Measurements from ENCODE around the gene SLCO1B3. TPM values are rescaled to one million over a fixed set of nuclear protein-coding genes. Genes with fewer than 3 reads are reported as not detected.
"Not testable (repeated sequence)": the region's sequence is repeated elsewhere in the genome, so short reads cannot be mapped to it uniquely, and the experiment has no call there.

SLCO1B3 gene, protein sequence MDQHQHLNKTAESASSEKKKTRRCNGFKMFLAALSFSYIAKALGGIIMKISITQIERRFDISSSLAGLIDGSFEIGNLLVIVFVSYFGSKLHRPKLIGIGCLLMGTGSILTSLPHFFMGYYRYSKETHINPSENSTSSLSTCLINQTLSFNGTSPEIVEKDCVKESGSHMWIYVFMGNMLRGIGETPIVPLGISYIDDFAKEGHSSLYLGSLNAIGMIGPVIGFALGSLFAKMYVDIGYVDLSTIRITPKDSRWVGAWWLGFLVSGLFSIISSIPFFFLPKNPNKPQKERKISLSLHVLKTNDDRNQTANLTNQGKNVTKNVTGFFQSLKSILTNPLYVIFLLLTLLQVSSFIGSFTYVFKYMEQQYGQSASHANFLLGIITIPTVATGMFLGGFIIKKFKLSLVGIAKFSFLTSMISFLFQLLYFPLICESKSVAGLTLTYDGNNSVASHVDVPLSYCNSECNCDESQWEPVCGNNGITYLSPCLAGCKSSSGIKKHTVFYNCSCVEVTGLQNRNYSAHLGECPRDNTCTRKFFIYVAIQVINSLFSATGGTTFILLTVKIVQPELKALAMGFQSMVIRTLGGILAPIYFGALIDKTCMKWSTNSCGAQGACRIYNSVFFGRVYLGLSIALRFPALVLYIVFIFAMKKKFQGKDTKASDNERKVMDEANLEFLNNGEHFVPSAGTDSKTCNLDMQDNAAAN
- total RNA-seq, result under 1 TPM in 2 of 4 donors, not detected in 2; 0.13 to 0.50 TPM

DNA sequence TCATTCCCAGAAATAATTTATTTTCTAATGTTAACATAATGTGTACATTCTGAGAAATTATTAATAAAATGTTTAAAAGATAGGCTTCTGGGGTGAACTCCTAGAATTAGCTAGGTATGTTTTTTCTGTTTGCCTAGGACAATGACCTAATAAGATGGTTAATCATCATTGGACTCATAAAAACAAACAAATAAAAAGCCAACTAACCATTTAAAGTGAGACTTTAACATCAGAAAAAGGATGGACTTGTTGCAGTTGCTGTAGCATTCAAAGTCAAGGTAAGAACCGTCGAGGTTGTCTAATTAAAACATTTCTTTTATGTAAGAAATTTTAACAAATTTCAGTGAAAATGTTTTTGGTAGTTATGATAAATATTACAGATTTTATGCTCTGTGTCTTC is at the start of gene SLCO1B3:
SLCO1B3 (plus strand) TSS at position 219 of the 400 bp plus-strand sequence. CDS start 5,034 bp downstream, outside the sequence.
- TF ChIP-seq POLR2A (IDR thresholded peaks at IDR 0.05), result no peak
- TF ChIP-seq, protein P1, sequence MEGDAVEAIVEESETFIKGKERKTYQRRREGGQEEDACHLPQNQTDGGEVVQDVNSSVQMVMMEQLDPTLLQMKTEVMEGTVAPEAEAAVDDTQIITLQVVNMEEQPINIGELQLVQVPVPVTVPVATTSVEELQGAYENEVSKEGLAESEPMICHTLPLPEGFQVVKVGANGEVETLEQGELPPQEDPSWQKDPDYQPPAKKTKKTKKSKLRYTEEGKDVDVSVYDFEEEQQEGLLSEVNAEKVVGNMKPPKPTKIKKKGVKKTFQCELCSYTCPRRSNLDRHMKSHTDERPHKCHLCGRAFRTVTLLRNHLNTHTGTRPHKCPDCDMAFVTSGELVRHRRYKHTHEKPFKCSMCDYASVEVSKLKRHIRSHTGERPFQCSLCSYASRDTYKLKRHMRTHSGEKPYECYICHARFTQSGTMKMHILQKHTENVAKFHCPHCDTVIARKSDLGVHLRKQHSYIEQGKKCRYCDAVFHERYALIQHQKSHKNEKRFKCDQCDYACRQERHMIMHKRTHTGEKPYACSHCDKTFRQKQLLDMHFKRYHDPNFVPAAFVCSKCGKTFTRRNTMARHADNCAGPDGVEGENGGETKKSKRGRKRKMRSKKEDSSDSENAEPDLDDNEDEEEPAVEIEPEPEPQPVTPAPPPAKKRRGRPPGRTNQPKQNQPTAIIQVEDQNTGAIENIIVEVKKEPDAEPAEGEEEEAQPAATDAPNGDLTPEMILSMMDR (IDR thresholded peaks at IDR 0.05), result no peak
- H3K4me1 ChIP-seq, result no peaks in the 10 kb centered on the region
- DNase-seq, result no peak
- H3K27me3 ChIP-seq, result no peaks in the 10 kb centered on the region
- WGBS, 2 donors, result 90 to 92% methylated on average over 2 of the region's 2 CpGs
- H3K36me3 ChIP-seq, result no peaks in the 10 kb centered on the region
- no peaks in the 10 kb centered on the region for H3K9me3 ChIP-seq
- intact Hi-C loops (cut with DNase I), result no loop called here
- H3K4me3 ChIP-seq (replicated peaks in 1 of 3), result no peak within 1 kb of the TSS
- H3K27ac ChIP-seq, result no peak within 1 kb of the TSS

DNA sequence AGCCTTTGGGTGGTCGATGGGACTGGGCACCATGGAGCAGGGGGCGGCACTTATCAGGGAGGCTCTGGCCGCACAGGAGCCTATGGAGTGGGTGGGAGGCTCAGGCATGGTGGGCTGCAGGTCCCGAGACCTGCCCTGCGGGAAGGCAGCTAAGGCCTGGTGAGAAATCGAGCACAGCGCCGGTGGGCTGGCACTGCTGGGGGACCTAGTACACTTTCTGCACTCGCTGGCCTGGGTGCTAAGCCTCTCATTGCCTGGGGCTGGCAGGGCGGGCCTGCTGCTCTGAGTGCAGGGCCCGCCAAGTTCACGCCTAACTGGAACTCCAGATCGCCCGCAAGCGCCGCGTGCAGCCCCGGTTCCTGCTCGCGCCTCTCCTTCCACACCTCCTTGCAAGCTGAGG is 33.1 kb upstream of the SLCO1B3 start:
- 71 to 86% methylated on average over 15 to 19 of the region's 20 CpGs for WGBS, 2 donors
- H3K27me3 ChIP-seq, result no peaks in the 10 kb centered on the region

DNA sequence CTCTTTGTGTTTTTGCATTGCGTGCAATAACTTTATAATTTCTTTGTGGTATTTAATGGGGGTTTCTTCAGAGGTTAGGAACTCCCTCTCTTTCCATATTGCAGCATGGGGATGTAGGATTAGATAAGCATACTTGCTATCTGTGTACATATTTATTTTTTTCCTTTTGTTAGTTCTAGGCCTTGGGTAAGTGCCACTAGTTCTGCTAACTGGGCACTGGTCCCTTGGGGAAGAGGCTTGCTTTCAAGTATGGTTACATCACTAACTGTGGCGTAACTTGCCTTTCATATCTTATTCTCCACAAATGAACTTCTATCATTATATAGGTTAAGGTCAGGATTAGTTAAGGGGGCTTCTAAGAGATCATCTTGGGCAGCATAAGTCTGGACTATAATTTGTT is 31.5 kb upstream of the SLCO1B3 start:
- 83 to 91% methylated on average over 2 of the region's 2 CpGs for WGBS, 2 donors
- Histone ChIP-seq H3K27me3 (no peaks in the 10 kb centered on the region), H3K4me3 (replicated peaks in 1 of 3) (no peak overlapping the region), H3K36me3 (no peaks in the 10 kb centered on the region), H3K9me3 (no peaks in the 10 kb centered on the region), H3K4me1 (no peaks in the 10 kb centered on the region), H3K27ac (no peak overlapping the region)
- no peak for TF ChIP-seq POLR2A (IDR thresholded peaks at IDR 0.05)
- TF ChIP-seq, protein P1 (IDR thresholded peaks at IDR 0.05), result no peak
- no peak for DNase-seq
- intact Hi-C loops (cut with DNase I), result no loop called here

More for the DNA sequence above, 33.1 kb upstream of the SLCO1B3 start:
- DNase-seq, result no peak
- TF ChIP-seq POLR2A (IDR thresholded peaks at IDR 0.05), result no peak
- TF ChIP-seq, protein P1 (IDR thresholded peaks at IDR 0.05), result no peak
- no peaks in the 10 kb centered on the region for H3K9me3 ChIP-seq
- H3K27ac ChIP-seq, result no peak overlapping the region
- intact Hi-C loops (cut with DNase I), result no loop called here
- H3K4me1 ChIP-seq, result no peaks in the 10 kb centered on the region
- H3K4me3 ChIP-seq (replicated peaks in 1 of 3), result no peak overlapping the region
- no peaks in the 10 kb centered on the region for H3K36me3 ChIP-seq

DNA sequence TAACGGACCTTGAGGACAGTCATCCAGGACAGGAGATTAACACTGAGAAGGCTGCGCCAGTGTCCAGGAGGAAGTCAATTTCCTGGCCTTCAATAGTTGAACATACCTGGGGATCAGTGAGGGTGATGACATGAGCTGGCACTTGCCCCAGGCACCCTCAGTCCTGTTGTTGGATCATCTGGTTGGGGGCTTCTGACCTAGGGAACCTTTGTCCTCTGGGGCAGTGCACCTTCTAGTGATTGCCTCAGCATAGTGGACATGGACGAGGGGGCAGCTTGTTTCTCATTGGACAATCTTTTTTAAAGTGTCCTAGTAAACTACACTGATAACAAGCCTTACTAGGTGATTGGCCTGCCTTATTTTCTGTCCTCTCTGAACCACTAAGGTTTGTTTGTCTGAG is 30.5 kb upstream of the SLCO1B3 start:
- intact Hi-C loops (cut with DNase I); H3K9me3 ChIP-seq; H3K27me3 ChIP-seq; DNase-seq; H3K27ac ChIP-seq; H3K4me3 ChIP-seq (replicated peaks in 1 of 3); H3K4me1 ChIP-seq; H3K36me3 ChIP-seq: not testable (repeated sequence)
- WGBS, 2 donors, result 60 to 75% methylated on average over 3 of the region's 3 CpGs

DNA sequence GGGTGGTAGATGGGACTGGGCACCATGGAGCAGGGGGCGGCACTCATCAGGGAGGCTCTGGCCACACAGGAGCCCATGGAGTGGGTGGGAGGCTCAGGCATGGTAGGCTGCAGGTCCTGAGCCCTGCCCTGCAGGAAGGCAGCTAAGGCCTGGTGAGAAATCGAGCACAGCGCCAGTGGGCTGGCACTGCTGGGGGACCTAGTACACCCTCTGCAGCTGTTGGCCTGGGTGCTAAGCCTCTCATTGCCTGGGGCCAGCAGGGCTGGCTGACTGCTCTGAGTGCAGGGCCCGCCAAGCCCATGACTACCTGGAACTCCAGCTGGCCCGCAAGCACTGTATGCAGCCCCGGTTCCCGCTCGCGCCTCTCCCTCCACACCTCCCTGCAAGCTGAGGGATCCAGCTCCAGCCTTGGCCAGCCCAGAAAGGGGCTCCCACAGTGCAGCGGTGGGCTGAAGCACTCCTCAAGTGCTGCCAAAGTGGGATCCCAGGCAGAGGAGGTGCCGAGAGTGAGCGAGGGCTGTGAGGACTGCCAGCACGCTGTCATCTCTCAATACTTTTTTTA is 26.6 kb upstream of the SLCO1B3 start:
- DNase-seq; H3K4me1 ChIP-seq; H3K27ac ChIP-seq; H3K9me3 ChIP-seq; H3K27me3 ChIP-seq; intact Hi-C loops (cut with DNase I); H3K4me3 ChIP-seq (replicated peaks in 1 of 3); H3K36me3 ChIP-seq: not testable (repeated sequence)
- 95 to 96% methylated on average over 11 to 12 of the region's 13 CpGs for WGBS, 2 donors

DNA sequence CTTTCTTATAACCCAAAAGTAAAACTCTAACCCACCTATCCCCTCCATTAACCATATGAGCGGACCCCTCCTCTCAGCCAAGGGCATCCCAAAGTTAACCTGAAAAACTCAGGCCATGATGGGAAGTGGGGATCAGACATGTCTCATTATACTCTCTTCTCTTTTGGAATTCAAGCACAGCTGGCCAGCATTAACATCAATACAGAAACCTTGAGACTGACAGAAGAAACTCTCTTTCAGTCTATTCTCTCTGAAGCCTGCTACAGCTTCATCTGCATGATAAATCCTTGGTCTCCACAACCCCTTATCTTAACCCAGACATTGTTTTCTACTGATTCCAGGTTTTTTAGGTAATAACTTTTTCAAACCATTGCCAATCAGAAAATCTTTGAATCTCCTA is 17.5 kb upstream of the SLCO1B3 start:
- H3K27me3 ChIP-seq, result no peaks in the 10 kb centered on the region
- intact Hi-C loops (cut with DNase I), result no loop called here
- TF ChIP-seq, protein P1 (IDR thresholded peaks at IDR 0.05), result no peak
- no peak for TF ChIP-seq POLR2A (IDR thresholded peaks at IDR 0.05)
- 92 to 97% methylated on average over 1 of the region's 1 CpG for WGBS, 2 donors
- no peak overlapping the region for H3K27ac ChIP-seq
- no peak for DNase-seq
- no peaks in the 10 kb centered on the region for H3K36me3 ChIP-seq
- no peaks in the 10 kb centered on the region for H3K9me3 ChIP-seq
- H3K4me3 ChIP-seq (replicated peaks in 1 of 3), result no peak overlapping the region
- no peaks in the 10 kb centered on the region for H3K4me1 ChIP-seq

Measured in thyroid gland (tissue), 4 donors.